Activated T-cell treated with anti-CD3 and anti-CD28 coated beads, Interleukin-2, amount 50 U/mL, for 72 hours (primary cell): ENCODE results near the gene ZNF425. TPM values are rescaled to one million over a fixed set of nuclear protein-coding genes. Genes with fewer than 3 reads are reported as not detected.
"Not testable (repeated sequence)": the region's sequence is repeated elsewhere in the genome, so short reads cannot be mapped to it uniquely, and the experiment has no call there.

Source experiments
- ATAC-seq, 2 donors: fragments of 150-1000 bp; cut with Tn5 transposase; replicated peaks in 1 of 2; 2 replicates each; pipeline ENCODE4 v1.10.0; 2021; ENCODE audit warnings: moderate library complexity in 2 of 2, mild to moderate bottlenecking in 1 of 2
- DNase-seq, 2 donors: peaks; one replicate each; pipeline ENCODE4 v3.0.0; 2021 to 2022; ENCODE audit warnings: mixed read lengths in 1 of 2
- H3K27ac Mint-ChIP-seq: one replicate; pipeline ENCODE4 v1.8.0; 2022; ENCODE audit warnings: mild to moderate bottlenecking, moderate library complexity, mixed read lengths
- H3K27me3 Mint-ChIP-seq: one replicate; pipeline ENCODE4 v1.8.0; 2022; ENCODE audit warnings: low read depth, mixed read lengths
- H3K36me3 Mint-ChIP-seq, 2 donors: one replicate each; pipeline ENCODE4 v1.8.0; 2022; ENCODE audit warnings: mixed read lengths in 2 of 2, mild to moderate bottlenecking in 1 of 2; ENCODE audit not compliant: insufficient read depth in 2 of 2
- H3K4me1 Mint-ChIP-seq: one replicate; pipeline ENCODE4 v1.8.0; 2022; ENCODE audit warnings: low read depth, mixed read lengths
- H3K4me3 Mint-ChIP-seq, 2 donors: one replicate each; pipeline ENCODE4 v1.8.0; 2022; ENCODE audit warnings: mild to moderate bottlenecking in 2 of 2, mixed read lengths in 2 of 2, moderate library complexity in 2 of 2
- H3K9me3 Mint-ChIP-seq, 2 donors: one replicate each; pipeline ENCODE4 v1.8.0; 2022; ENCODE audit warnings: mixed read lengths in 2 of 2
- total RNA-seq, 2 donors: library from RNA; stranded (reverse); gene quantifications; one replicate each; pipeline ENCODE4 v1.2.3, GENCODE V29; 2022

The ZNF425 gene
- total RNA-seq, 2 donors from 2014 or later: 2.8 to 3.6 TPM

DNA sequence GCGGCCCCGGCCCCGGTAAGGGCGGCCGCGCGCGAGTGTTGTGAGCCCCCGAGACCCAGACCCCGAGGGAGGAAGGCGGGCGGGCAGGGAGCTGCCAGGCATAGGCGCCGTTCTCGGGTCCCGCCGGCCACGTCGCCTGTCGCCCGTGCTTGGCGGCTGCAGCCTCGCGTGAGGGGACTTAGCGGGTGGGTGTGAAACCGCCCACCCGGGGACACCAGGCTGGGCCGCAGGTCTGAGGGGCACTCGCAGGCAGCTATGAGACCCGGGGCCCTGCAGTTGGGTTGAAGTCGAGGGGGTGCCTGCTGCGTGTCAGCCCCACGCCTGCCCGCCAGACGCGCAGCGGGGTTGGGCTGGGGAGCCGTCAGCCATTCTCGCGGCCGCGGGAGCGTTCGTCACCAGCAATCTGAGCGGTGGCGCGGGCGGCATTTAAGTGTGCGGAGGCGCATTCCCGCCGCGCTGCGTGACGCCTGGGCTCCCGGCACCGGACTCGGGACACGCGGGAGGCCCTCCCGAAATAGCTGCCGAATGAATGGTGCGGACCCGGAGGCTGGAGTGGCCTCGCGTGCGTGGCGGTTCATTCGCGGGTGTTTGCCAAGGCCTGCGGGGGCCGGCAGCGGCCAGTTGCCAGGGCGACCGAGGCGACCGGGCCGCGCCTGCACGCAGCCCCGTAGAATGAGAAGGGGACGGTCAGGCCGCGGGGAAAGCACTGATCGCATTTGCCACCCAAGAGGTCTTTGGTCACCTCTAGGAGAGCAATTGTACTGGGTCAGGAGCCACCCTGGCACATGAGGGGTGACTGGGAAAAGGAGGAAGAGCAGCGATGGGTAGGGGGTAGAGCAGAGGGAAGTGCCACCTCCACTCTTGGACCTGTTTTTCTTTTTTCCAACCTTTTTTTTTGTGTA, 21.9 kb upstream of the ZNF425 start:
- Mint-ChIP-seq H3K4me3 (peak overlapping the region; percentile 84 to 95), H3K4me1 (peaks cover 38% of the 10 kb centered on the region)
- DNase-seq: peak; percentile 66 to 75

GRCh38 chr7:149147072-149147751, 21.1 kb upstream of the ZNF425 start, which contains the start of gene ZNF398:
Gene ZNF398 (plus strand): TSS chr7:149147453. CDS start chr7:149147743, 290 bp downstream.
- H3K27me3 Mint-ChIP-seq: no peaks in the 10 kb centered on the region
- H3K4me1 Mint-ChIP-seq: peaks cover 38% of the 10 kb centered on the region
- peak within 1 kb of the TSS; percentile 84 to 95 for H3K4me3 Mint-ChIP-seq
- peak within 1 kb of the TSS; percentile 79 for H3K27ac Mint-ChIP-seq
- H3K36me3 Mint-ChIP-seq: peaks cover 6% of the 10 kb centered on the region in 2 donors
- ATAC-seq: peak; percentile 82 to 84
- no peaks in the 10 kb centered on the region for H3K9me3 Mint-ChIP-seq
- DNase-seq: peak; percentile 80 to 86

More for the DNA sequence above, 21.9 kb upstream of the ZNF425 start:
- Mint-ChIP-seq H3K27ac (peak overlapping the region; percentile 54), H3K36me3 (peaks cover 6% of the 10 kb centered on the region in 2 donors), H3K9me3 (no peaks in the 10 kb centered on the region), H3K27me3 (no peaks in the 10 kb centered on the region)
- peak; percentile 46 to 55 for ATAC-seq

GRCh38 chr7:149145031-149145845, 19.1 kb upstream of the ZNF425 start:
- Mint-ChIP-seq H3K4me1 (peaks cover 29% of the 10 kb centered on the region), H3K9me3 (no peaks in the 10 kb centered on the region), H3K4me3 (peak overlapping the region; percentile 84 to 95), H3K36me3 (peaks cover 3 to 6% of the 10 kb centered on the region in 2 donors), H3K27me3 (no peaks in the 10 kb centered on the region), H3K27ac (peak overlapping the region; percentile 29)
- DNase-seq (no peak), ATAC-seq (no peak)

- H3K27me3 Mint-ChIP-seq, DNase-seq, H3K4me3 Mint-ChIP-seq, H3K27ac Mint-ChIP-seq, H3K9me3 Mint-ChIP-seq, H3K36me3 Mint-ChIP-seq, ATAC-seq: not testable (repeated sequence)
- H3K4me1 Mint-ChIP-seq: peaks cover 21% of the 10 kb centered on the region
These were observed 18.4 kb upstream of the ZNF425 start for GRCh38 chr7:149144436-149144922.

DNA sequence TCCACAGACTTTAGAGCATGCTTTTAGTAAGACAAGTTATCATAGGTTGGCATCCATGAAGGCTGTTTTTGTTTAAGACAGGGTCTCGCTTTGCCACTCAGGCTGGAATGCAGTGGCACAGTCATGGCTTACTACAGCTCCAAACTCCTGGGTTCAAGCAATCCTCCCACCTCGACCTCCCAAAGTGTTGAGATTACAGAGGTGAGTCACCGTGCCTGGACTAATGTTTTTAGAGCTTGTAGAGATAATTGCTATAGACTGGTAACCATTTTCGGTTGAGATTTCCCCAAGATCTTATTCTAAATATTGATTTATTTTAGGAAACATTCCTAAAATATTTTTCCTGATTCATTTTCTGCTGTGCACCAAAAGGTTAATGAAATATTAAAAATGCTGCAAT, 15.8 kb upstream of the ZNF425 start:
- ATAC-seq: no peak

GRCh38 chr7:149140831-149141230, 14.7 kb upstream of the ZNF425 start:
- Mint-ChIP-seq H3K27me3 (no peaks in the 10 kb centered on the region), H3K4me3 (no peak overlapping the region), H3K9me3 (no peaks in the 10 kb centered on the region), H3K27ac (no peak overlapping the region), H3K4me1 (peaks cover 11% of the 10 kb centered on the region), H3K36me3 (peaks cover 0 to 1% of the 10 kb centered on the region in 2 donors)
- ATAC-seq: no peak
- DNase-seq: no peak

More for the DNA sequence above, 15.8 kb upstream of the ZNF425 start:
- Mint-ChIP-seq H3K27ac (no peak overlapping the region), H3K27me3 (no peaks in the 10 kb centered on the region), H3K4me1 (peaks cover 14% of the 10 kb centered on the region), H3K9me3 (no peaks in the 10 kb centered on the region), H3K4me3 (no peak overlapping the region), H3K36me3 (peaks cover 1 to 3% of the 10 kb centered on the region in 2 donors)
- DNase-seq: no peak

GRCh38 chr7:149136118-149136517, 10.0 kb upstream of the ZNF425 start:
- no peak overlapping the region for H3K27ac Mint-ChIP-seq
- peaks cover 2 to 13% of the 10 kb centered on the region in 2 donors for H3K36me3 Mint-ChIP-seq
- ATAC-seq: no peak

GRCh38 chr7:149133028-149133710, 7.0 kb upstream of the ZNF425 start:
- Mint-ChIP-seq H3K4me3 (no peak overlapping the region), H3K9me3 (peaks cover 5% of the 10 kb centered on the region in 2 donors), H3K4me1 (peaks cover 4% of the 10 kb centered on the region), H3K36me3 (peaks cover 8 to 25% of the 10 kb centered on the region in 2 donors), H3K27ac (no peak overlapping the region), H3K27me3 (no peaks in the 10 kb centered on the region)
- ATAC-seq (no peak), DNase-seq (no peak)

More at GRCh38 chr7:149136118-149136517, 10.0 kb upstream of the ZNF425 start:
- Mint-ChIP-seq H3K9me3 (no peaks in the 10 kb centered on the region), H3K4me3 (no peak overlapping the region), H3K27me3 (no peaks in the 10 kb centered on the region), H3K4me1 (no peaks in the 10 kb centered on the region)
- DNase-seq: no peak

DNA sequence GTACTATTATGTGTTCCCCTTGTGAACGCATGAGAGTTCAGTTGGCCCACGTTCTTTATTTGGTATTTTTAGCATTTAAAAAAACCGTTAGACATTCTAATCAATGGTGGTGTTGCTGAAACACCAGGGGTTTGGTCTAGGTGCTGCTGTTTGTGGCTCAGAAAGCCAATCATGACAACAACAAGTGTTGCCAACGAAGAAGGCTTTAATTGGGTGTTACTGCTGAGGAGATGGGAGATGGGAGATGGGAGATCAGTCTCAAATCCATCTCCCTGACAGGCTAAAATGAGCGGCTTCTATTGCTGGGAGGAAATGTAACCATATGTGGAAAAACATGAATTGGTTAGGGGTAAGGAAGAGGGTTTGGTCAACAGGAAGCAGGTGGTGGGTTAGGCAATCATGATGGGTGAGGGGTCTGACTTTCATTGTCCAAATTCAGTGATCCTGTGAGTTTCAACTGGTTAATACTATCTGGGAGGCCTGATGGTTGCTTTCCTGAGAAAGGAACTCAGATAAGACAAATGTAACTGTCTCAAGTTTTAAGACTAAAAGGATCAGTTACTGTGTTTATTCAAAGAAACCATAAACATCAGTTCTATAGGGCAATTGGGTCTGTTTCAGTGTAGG, 4.6 kb upstream of the ZNF425 start:
- H3K36me3 Mint-ChIP-seq: peaks cover 14 to 32% of the 10 kb centered on the region in 2 donors
- H3K4me3 Mint-ChIP-seq: no peak overlapping the region
- DNase-seq (no peak), ATAC-seq (no peak)
- H3K4me1 Mint-ChIP-seq: peaks cover 13% of the 10 kb centered on the region
- peaks cover 5% of the 10 kb centered on the region in 2 donors for H3K9me3 Mint-ChIP-seq
- H3K27me3 Mint-ChIP-seq: no peaks in the 10 kb centered on the region
- H3K27ac Mint-ChIP-seq: no peak overlapping the region

DNA sequence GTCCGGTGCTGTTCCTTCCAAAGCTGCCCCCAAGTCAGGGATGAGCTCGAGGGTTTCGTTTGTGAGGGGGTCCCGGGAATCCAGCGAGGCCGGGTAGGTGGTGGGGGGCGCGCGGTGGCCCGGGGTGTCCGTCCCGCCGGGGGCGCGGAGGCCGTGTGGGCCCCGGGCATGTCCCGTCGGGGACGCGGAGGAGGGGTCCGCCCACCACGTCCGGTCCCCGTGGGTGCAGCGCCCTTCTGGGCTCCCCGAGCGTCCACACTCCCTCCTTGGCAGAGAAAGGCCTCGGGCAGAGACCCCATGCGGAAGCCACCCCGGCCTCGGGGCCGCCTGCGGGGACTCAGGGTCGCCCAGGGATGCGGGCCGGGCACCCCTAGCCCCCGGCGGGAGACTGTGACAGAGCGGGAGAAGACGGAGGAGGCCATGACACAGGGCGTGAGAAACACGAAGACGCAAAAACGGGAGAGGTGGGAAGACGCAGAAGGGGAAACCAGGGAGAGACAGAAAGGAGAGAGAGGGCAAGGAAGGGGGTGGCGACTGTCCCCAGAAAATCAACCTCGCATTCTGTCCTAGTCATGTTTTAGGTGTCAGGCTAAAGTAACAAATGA, 640 bp upstream of the ZNF425 start:
- H3K4me3 Mint-ChIP-seq: peak overlapping the region; percentile 94 to 100
- DNase-seq (peak; percentile 81 to 84), ATAC-seq (peak; percentile 72 to 75)
- peaks cover 12 to 29% of the 10 kb centered on the region in 2 donors for H3K36me3 Mint-ChIP-seq
- peak overlapping the region; percentile 95 for H3K27ac Mint-ChIP-seq
- H3K27me3 Mint-ChIP-seq: no peaks in the 10 kb centered on the region
- H3K4me1 Mint-ChIP-seq: peaks cover 26% of the 10 kb centered on the region
- peaks cover 5% of the 10 kb centered on the region in 2 donors for H3K9me3 Mint-ChIP-seq

- peaks cover 26% of the 10 kb centered on the region for H3K4me1 Mint-ChIP-seq
- no peaks in the 10 kb centered on the region for H3K27me3 Mint-ChIP-seq
- no peak for ATAC-seq
- DNase-seq: no peak
- H3K4me3 Mint-ChIP-seq: peak overlapping the region; percentile 94 to 100
- H3K9me3 Mint-ChIP-seq: no peaks in the 10 kb centered on the region
- H3K36me3 Mint-ChIP-seq: peaks cover 6 to 15% of the 10 kb centered on the region in 2 donors
- peak overlapping the region; percentile 95 for H3K27ac Mint-ChIP-seq
These were observed 798 bp downstream of the ZNF425 start for GRCh38 chr7:149125189-149125862.
